RWPE2 (cell line): ENCODE results near the gene CADPS.

Source experiments
- ATAC-seq: fragments of 200-7000 bp; cut with Tn5 transposase; 3 replicates; pipeline ENCODE4 v1.9.1; 2021; ENCODE audit warnings: low read depth
- DNase-seq: peaks from one replicate; pipeline ENCODE4 v3.0.0-alpha.2; 2020; ENCODE audit warnings: low spot score
- H3K27ac ChIP-seq: fragments of 450-650 bp; 2 replicates; pipeline ENCODE4 v1.5.1; 2017; ENCODE audit warnings: mild to moderate bottlenecking; ENCODE audit not compliant: poor library complexity, severe bottlenecking
- H3K27me3 ChIP-seq: fragments of 250-450 bp; sonication (Bioruptor Pico); 2 replicates; pipeline ENCODE4 v1.5.1; 2021; ENCODE audit warnings: mild to moderate bottlenecking, moderate library complexity; ENCODE audit not compliant: insufficient read depth, poor library complexity, severe bottlenecking
- H3K36me3 ChIP-seq: fragments of 250-450 bp; sonication (Bioruptor Pico); 2 replicates; pipeline ENCODE4 v1.5.1; 2020; ENCODE audit warnings: low read depth, mild to moderate bottlenecking, moderate library complexity
- H3K4me1 ChIP-seq: fragments of 250-450 bp; sonication (Bioruptor Pico); 2 replicates; pipeline ENCODE4 v1.5.1; 2021; ENCODE audit warnings: mild to moderate bottlenecking, moderate library complexity; ENCODE audit not compliant: insufficient read depth, poor library complexity, severe bottlenecking
- H3K4me3 ChIP-seq: fragments of 250-450 bp; sonication (Bioruptor Pico); 2 replicates; pipeline ENCODE4 v1.5.1; 2021; ENCODE audit warnings: mild to moderate bottlenecking, moderate library complexity; ENCODE audit not compliant: severe bottlenecking
- H3K9me3 ChIP-seq: fragments of 250-450 bp; sonication (Bioruptor Pico); 2 replicates; pipeline ENCODE4 v1.5.1; 2021; ENCODE audit warnings: mild to moderate bottlenecking, moderate library complexity; ENCODE audit not compliant: severe bottlenecking
- TF ChIP-seq, protein P1 (sequence below): fragments of 450-650 bp; IDR thresholded peaks from one replicate; pipeline ENCODE4 v1.5.1; 2017; ENCODE audit warnings: mild to moderate bottlenecking, moderate library complexity; ENCODE audit not compliant: poor library complexity, severe bottlenecking

CADPS gene

DNA sequence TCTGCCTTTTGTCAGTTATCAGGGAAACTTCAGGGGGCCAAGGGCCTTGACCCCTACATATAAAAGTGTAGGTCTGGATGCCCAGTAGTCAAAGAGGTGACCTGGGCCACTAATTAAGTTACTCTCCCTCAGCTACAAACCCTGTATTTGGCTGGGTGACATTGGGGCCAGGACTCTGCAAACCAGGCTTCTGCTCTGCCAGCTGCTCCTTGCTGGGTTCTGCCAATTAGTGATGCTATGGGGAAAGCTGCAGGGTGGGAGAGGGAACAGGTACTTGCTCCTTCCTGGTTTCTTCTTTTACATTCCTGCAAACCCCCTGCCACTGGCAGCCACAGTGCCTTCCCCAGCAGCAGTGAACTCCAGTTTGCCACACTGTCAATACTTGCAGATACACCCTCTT, 179.2 kb downstream of the CADPS start:
- no peak overlapping the region for H3K27ac ChIP-seq
- no peak overlapping the region for H3K4me3 ChIP-seq
- peaks cover 2% of the 10 kb centered on the region for H3K4me1 ChIP-seq
- TF ChIP-seq, protein P1, sequence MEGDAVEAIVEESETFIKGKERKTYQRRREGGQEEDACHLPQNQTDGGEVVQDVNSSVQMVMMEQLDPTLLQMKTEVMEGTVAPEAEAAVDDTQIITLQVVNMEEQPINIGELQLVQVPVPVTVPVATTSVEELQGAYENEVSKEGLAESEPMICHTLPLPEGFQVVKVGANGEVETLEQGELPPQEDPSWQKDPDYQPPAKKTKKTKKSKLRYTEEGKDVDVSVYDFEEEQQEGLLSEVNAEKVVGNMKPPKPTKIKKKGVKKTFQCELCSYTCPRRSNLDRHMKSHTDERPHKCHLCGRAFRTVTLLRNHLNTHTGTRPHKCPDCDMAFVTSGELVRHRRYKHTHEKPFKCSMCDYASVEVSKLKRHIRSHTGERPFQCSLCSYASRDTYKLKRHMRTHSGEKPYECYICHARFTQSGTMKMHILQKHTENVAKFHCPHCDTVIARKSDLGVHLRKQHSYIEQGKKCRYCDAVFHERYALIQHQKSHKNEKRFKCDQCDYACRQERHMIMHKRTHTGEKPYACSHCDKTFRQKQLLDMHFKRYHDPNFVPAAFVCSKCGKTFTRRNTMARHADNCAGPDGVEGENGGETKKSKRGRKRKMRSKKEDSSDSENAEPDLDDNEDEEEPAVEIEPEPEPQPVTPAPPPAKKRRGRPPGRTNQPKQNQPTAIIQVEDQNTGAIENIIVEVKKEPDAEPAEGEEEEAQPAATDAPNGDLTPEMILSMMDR, result no peak
- ATAC-seq, result no peak
- no peaks in the 10 kb centered on the region for H3K36me3 ChIP-seq
- DNase-seq, result no peak
- H3K27me3 ChIP-seq, result no peaks in the 10 kb centered on the region
- H3K9me3 ChIP-seq, result no peaks in the 10 kb centered on the region

GRCh38 chr3:62688812-62689211, 186.4 kb downstream of the CADPS start:
- no peak for ATAC-seq
- Histone ChIP-seq H3K27ac (peak overlapping the region; percentile 91), H3K36me3 (no peaks in the 10 kb centered on the region), H3K27me3 (no peaks in the 10 kb centered on the region), H3K4me3 (no peak overlapping the region), H3K4me1 (peaks cover 32% of the 10 kb centered on the region), H3K9me3 (no peaks in the 10 kb centered on the region)
- DNase-seq, result no peak
- TF ChIP-seq, protein P1, result no peak

DNA sequence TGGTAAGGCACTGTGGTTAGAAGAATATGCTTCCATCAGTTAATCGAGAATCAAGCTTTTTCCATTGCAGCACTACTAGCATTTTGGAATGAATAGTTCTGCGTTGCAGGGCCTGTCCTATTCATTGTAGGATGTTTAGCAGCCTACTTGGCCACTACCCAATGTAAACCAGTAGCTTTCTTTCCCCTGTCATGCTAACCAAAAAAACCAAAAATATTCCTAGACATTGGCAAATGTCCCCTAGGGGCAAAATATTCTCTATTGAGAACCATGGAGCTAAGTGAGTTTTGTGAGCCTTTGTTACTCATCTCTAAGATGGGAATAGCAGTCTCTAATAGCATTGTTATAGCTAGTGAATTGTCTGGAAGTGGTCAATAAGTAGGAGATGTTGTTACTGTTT, 187.2 kb downstream of the CADPS start:
- peaks cover 32% of the 10 kb centered on the region for H3K4me1 ChIP-seq
- H3K4me3 ChIP-seq, result no peak overlapping the region
- peak overlapping the region; percentile 91 for H3K27ac ChIP-seq
- ATAC-seq, result peak; percentile 83
- TF ChIP-seq, protein P1, result no peak
- H3K27me3 ChIP-seq, result no peaks in the 10 kb centered on the region
- no peak for DNase-seq
- no peaks in the 10 kb centered on the region for H3K36me3 ChIP-seq
- no peaks in the 10 kb centered on the region for H3K9me3 ChIP-seq

- TF ChIP-seq, protein P1, result no peak
- Histone ChIP-seq H3K9me3 (no peaks in the 10 kb centered on the region), H3K4me3 (no peak overlapping the region), H3K27me3 (no peaks in the 10 kb centered on the region), H3K36me3 (no peaks in the 10 kb centered on the region), H3K27ac (peak overlapping the region; percentile 91), H3K4me1 (peaks cover 32% of the 10 kb centered on the region)
- DNase-seq (no peak), ATAC-seq (peak; percentile 71)
Measured at GRCh38 chr3:62686503-62687294, 188.5 kb downstream of the CADPS start.

DNA sequence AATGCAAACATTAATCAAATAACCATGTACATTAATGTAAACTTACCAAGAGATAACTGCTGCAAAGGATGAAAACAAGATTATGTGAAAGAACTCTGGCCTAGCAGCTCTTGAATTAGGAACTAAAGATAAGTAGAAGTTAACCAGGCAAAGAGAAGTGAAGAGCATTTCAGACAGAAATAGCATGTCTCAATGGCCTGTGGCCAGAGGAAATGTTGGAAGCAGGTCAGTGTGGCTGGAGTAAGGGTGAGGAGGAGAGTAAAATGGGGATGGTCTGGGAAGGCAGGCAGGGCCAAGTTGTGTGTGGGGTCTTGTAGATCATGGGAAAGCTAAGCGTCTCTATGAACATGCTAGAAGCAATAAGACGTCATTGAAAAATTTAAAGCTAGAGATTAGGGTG, 192.4 kb downstream of the CADPS start:
- no peaks in the 10 kb centered on the region for H3K36me3 ChIP-seq

More for the DNA sequence above, 192.4 kb downstream of the CADPS start:
- Histone ChIP-seq H3K4me3 (no peak overlapping the region), H3K4me1 (peaks cover 31% of the 10 kb centered on the region), H3K27ac (no peak overlapping the region), H3K27me3 (no peaks in the 10 kb centered on the region), H3K9me3 (no peaks in the 10 kb centered on the region)
- TF ChIP-seq, protein P1, result no peak
- no peak for DNase-seq
- no peak for ATAC-seq
